Activated CD8-positive, alpha-beta T cell treated with anti-CD3 and anti-CD28 coated beads for 36 hours (primary cell): ENCODE results near the gene IRF2. TPM values are rescaled to one million over a fixed set of nuclear protein-coding genes. Genes with fewer than 3 reads are reported as not detected.

Source experiments
- ATAC-seq: fragments of 200-7000 bp; cut with Tn5 transposase; one replicate; pipeline ENCODE4 v1.10.0; 2021; ENCODE audit warnings: mild to moderate bottlenecking, moderate library complexity
- CTCF ChIA-PET: fragments of 350-600 bp; sonication (Branson Sonifier 250); formaldehyde crosslinking; loops from one replicate; lab custom pipeline; 2021; ENCODE audit warnings: antibody characterized with exemption; lab: Charles Lee
- POLR2A ChIA-PET: fragments of 350-600 bp; sonication (Branson Sonifier 250); formaldehyde crosslinking; loops from one replicate; lab custom pipeline; 2021; ENCODE audit warnings: antibody characterized with exemption; lab: Charles Lee
- DNase-seq: peaks from one replicate; pipeline ENCODE4 v3.0.0-alpha.2; 2020
- H3K27ac Mint-ChIP-seq: one replicate; pipeline ENCODE4 v1.8.0; 2021; ENCODE audit warnings: mild to moderate bottlenecking, mixed read lengths
- H3K27me3 Mint-ChIP-seq: one replicate; pipeline ENCODE4 v1.8.0; 2021; ENCODE audit warnings: mixed read lengths
- H3K36me3 Mint-ChIP-seq: one replicate; pipeline ENCODE4 v1.8.0; 2021; ENCODE audit warnings: low read depth, mixed read lengths
- H3K4me1 Mint-ChIP-seq: one replicate; pipeline ENCODE4 v1.8.0; 2021; ENCODE audit warnings: low read depth, mixed read lengths
- H3K4me3 Mint-ChIP-seq: one replicate; pipeline ENCODE4 v1.8.0; 2021; ENCODE audit warnings: mild to moderate bottlenecking, moderate library complexity, mixed read lengths
- H3K9me3 Mint-ChIP-seq: one replicate; pipeline ENCODE4 v1.8.0; 2021; ENCODE audit warnings: mixed read lengths
- intact Hi-C: fragments of 100-400 bp; cut with micrococcal nuclease; formaldehyde crosslinking; loops from one replicate; pipeline ENCODE4 v1.10.0; 2022
- total RNA-seq, 2 experiments: library from RNA; stranded (reverse); gene quantifications; one replicate each; pipeline ENCODE4 v1.2.3, GENCODE V29; 2021
- TF ChIP-seq, protein P1 (sequence below): fragments of 200-600 bp; IDR thresholded peaks from one replicate; pipeline ENCODE4 v1.8.0; 2022; ENCODE audit warnings: antibody characterized with exemption, mild to moderate bottlenecking

Gene IRF2
- total RNA-seq, 2 experiments from 2014 or later, result 48.1 to 56.4 TPM

DNA sequence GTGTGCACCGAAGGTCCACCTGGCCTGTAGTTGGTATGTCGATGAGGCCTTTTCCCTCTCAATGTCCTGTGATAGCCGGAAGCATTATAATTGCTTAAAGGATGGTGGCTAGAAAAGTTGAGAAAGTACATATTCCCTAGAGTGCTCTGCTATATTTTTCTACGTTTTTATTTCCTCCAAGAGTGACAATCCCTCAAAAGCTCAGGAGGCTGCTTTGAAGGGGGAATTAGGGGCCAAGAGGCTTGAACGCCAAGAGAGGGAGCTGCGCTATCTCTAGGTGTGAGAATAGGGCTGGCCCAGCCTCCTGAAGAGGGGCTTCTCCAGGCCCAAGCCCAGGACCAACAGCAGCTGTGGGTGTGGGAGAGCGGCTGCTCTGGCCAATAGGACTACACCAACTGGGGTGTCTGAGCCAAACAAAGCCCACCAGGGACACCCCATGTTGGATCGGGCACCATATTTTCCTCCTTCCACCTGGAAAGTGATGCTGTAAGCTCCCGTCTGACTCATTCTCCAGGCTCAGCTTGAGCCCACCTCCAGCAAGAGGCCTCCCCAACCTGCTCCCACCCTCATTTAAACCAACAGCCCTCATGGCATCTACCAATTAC lies 124.0 kb downstream of the IRF2 start:
- Mint-ChIP-seq H3K27me3 (peaks cover 2% of the 10 kb centered on the region), H3K36me3 (no peaks in the 10 kb centered on the region), H3K4me1 (peaks cover 18% of the 10 kb centered on the region), H3K4me3 (no peak overlapping the region), H3K9me3 (no peaks in the 10 kb centered on the region), H3K27ac (no peak overlapping the region)
- no peak for DNase-seq
- TF ChIP-seq, protein P1, sequence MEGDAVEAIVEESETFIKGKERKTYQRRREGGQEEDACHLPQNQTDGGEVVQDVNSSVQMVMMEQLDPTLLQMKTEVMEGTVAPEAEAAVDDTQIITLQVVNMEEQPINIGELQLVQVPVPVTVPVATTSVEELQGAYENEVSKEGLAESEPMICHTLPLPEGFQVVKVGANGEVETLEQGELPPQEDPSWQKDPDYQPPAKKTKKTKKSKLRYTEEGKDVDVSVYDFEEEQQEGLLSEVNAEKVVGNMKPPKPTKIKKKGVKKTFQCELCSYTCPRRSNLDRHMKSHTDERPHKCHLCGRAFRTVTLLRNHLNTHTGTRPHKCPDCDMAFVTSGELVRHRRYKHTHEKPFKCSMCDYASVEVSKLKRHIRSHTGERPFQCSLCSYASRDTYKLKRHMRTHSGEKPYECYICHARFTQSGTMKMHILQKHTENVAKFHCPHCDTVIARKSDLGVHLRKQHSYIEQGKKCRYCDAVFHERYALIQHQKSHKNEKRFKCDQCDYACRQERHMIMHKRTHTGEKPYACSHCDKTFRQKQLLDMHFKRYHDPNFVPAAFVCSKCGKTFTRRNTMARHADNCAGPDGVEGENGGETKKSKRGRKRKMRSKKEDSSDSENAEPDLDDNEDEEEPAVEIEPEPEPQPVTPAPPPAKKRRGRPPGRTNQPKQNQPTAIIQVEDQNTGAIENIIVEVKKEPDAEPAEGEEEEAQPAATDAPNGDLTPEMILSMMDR, result no peak
- ATAC-seq, result no peak
- POLR2A ChIA-PET, result interaction anchor here (1.2 kb wide), 1 partner anchor 30 kb away, joined by 4 read pairs; no protein-coding TSS in a partner anchor
- CTCF ChIA-PET, result no interaction called here
- intact Hi-C loops, result no loop called here

DNA sequence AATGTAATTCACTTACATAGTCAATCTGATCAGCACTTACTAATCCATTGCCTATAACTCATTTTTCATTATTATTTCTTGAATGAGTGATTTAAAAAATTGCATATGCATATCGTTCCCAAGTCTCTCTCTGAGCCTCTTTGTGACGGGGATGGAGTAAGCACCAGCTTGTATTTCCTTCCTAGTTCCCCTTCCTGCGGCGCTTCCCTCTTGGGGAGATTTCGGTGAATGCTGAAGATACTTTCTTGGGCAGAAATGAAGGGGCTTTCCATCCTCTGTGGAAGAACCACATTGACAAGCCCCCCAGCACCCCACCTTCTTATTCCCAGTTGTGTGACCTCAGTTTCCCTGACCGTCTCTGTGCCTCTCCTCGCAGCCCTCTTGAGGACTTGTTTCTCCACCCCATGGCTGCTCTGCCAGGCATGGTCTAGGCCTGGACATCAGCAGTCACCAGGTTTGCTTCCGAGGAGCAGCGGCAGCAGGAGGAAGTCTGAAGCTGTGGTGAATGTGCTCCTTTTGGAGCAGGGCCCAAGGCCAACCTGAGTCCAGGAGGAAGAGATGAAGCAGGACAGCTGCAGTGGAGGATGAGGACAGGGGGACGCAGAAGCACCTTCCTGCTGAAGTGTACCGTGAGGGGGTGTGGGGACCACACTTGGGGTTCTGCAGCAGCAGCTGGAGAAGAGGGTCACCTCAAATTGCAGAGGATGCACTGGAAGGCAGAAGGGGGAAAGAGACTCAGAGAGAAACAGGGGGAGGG lies 124.9 kb downstream of the IRF2 start:
- Mint-ChIP-seq H3K4me1 (peaks cover 16% of the 10 kb centered on the region), H3K9me3 (no peaks in the 10 kb centered on the region), H3K36me3 (no peaks in the 10 kb centered on the region), H3K27ac (no peak overlapping the region), H3K27me3 (peaks cover 2% of the 10 kb centered on the region), H3K4me3 (no peak overlapping the region)
- intact Hi-C loops, result no loop called here
- ChIA-PET POLR2A (no interaction called here), CTCF (interaction anchor here (0.8 kb wide), 1 partner anchor 21 kb away, joined by 3 read pairs; no protein-coding TSS in a partner anchor)
- TF ChIP-seq, protein P1, result no peak
- ATAC-seq (no peak), DNase-seq (no peak)

DNA sequence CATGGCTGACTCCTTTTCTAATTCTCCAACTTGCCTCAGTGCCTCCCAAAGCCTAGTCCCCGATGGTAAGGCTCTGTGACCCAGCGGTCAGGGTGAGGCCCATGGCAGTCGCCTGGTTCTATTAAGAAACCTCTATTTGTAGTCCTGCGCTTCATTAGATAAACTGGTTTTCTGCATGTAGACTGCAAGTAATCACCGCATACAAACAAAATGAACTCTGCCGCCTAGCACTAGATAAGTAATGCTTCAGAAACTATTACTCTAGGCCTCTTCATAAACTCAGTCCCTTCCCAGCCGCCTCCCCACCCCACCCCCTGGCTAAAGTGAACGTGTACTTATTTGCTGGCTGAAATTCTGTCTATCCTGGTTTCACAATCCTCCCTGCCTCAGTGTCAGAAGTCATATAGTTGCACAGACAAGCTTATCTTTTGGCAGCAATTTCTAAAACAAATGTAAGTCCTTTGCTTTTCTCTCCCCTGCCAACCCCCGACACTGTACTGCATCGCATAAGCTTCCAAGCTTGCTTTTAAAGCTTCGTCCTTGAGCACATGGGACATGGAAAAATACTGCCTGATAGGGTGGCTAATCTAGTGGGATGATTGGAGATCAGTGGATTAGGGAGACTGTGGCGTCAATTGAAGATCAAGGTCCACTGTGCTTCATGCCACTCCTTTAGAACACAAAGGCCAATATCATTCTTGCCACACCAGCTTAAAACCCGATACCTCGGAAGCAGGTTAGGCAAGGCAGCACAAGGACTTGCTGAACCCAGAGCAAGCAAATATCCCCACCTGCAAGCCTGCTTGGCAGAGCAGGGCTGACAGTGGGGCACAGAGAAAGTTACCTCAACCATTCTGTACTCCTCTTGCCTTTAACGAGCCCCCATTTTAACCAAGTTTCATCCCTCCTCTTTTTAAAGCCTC lies 125.8 kb downstream of the IRF2 start:
- H3K36me3 Mint-ChIP-seq, result no peaks in the 10 kb centered on the region
- no peaks in the 10 kb centered on the region for H3K9me3 Mint-ChIP-seq
- DNase-seq (no peak), ATAC-seq (no peak)
- TF ChIP-seq, protein P1, result no peak
- peaks cover 2% of the 10 kb centered on the region for H3K27me3 Mint-ChIP-seq
- intact Hi-C loops, result no loop called here
- H3K27ac Mint-ChIP-seq, result no peak overlapping the region
- ChIA-PET CTCF (interaction anchor here (0.8 to 1.3 kb wide), 2 partner anchors 22 to 79 kb away, joined by 3 read pairs; no protein-coding TSS in a partner anchor), POLR2A (no interaction called here)
- no peak overlapping the region for H3K4me3 Mint-ChIP-seq
- H3K4me1 Mint-ChIP-seq, result peaks cover 18% of the 10 kb centered on the region

DNA sequence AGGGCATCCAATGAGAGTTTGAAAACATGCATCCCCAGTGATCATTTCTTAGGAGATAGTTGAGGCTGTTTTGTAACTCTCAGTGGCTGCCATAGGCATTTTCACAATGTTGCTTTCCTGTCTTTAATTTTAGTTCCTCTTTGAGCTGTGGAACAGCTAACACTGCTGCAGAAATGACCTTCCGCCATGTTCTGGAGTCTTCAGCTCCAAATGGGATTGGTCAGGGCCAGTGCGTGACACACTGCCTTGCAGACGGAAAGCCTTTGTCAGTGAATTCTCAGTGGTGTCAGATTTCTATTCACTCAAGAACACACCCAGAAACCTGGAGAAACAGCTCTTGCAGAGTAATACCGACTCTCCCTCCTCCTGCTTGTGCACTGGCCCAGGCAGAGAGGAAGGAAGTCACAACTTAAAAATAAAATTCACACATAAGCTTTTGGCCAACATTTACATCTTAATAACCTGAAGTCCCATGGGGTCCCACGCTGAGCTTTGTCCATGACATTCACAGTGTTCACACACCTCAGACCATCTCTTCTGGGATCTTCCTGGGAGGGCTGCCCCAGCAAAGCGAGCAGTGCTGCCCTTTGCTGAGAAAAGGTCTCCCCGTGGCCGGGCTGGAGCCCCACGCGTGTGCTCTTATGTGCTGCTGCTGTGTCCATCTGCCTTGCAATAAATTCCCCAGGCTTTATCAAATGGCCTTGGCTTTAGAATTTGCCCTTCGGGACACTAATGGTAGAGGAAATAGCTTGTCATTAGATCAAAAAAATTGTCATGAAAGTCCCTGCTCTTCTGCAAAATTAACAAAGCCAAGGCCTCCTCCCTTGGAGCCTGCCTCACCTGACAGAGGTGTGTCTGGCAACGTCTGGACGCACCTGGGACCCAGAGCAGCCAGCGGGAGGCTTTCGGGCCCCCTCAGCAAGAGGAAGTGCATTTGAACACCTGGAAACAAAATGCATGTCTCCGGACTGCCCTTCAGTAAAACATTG lies 126.8 kb downstream of the IRF2 start:
- no peak overlapping the region for H3K4me3 Mint-ChIP-seq
- DNase-seq, result no peak
- no peak for ATAC-seq
- no peaks in the 10 kb centered on the region for H3K9me3 Mint-ChIP-seq
- peaks cover 2% of the 10 kb centered on the region for H3K27me3 Mint-ChIP-seq
- ChIA-PET CTCF (interaction anchor here (0.7 to 1.3 kb wide), 3 partner anchors 29 to 78 kb away, joined by 3 read pairs; no protein-coding TSS in a partner anchor), POLR2A (interaction anchor here (0.6 kb wide), 1 partner anchor 22 kb away, joined by 3 read pairs; no protein-coding TSS in a partner anchor)
- TF ChIP-seq, protein P1, result no peak
- no peak overlapping the region for H3K27ac Mint-ChIP-seq
- H3K36me3 Mint-ChIP-seq, result no peaks in the 10 kb centered on the region
- peaks cover 19% of the 10 kb centered on the region for H3K4me1 Mint-ChIP-seq
- intact Hi-C loops, result no loop called here
